NCI-H1436 (cell line): ENCODE data around the gene DHRS7.
A peak's percentile ranks its signal among the peaks of the same experiment; 100 is the strongest.

ENCODE experiments used
- DNase-seq: peaks from one replicate; lab custom pipeline; 2025; lab: John Stamatoyannopoulos, UW

DHRS7 gene, protein sequence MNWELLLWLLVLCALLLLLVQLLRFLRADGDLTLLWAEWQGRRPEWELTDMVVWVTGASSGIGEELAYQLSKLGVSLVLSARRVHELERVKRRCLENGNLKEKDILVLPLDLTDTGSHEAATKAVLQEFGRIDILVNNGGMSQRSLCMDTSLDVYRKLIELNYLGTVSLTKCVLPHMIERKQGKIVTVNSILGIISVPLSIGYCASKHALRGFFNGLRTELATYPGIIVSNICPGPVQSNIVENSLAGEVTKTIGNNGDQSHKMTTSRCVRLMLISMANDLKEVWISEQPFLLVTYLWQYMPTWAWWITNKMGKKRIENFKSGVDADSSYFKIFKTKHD

DNA sequence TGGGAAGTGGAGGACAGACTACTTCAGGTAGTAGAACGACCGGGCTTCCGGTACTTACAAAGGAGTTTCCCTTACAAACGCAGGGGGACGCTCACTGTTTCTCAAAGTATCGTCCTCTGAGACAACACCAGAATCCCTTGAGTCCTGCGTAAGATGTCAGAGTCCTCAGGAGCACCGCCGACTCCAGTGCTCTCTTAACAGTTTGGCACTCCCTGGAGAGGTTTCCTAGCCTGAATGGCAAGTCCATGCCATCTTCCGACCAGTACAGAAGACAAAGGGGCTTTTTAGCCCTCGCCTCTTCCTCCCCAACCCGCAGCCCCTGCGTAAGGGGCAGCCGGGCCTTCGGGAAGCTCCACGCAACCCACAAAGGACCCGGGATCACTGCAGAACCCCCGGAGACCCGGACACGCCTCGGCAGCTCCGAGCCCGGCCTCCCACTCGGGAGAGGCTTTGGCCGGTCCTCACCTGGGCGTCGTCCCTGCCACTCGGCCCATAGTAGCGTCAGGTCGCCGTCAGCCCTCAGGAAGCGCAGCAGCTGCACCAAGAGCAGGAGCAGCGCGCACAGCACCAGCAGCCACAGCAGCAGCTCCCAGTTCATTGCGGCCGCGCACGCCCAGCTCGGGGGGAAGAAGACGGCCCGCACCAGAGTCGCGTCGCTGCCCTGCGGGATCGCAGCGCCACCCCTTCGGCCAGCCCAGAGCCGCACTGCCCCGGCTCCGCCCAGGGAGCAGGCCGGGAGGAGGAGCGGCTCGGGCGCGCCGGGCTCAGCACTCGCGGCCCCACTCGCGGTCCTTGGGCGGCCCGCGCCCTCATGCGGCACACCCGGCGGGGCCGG is at the start of gene DHRS7:
Gene DHRS7, minus strand, starts transcription at position 687 of the 835 bp plus-strand sequence. Its CDS starts 89 bp downstream, at position 598.
- DNase-seq = peak; percentile 54

DNA sequence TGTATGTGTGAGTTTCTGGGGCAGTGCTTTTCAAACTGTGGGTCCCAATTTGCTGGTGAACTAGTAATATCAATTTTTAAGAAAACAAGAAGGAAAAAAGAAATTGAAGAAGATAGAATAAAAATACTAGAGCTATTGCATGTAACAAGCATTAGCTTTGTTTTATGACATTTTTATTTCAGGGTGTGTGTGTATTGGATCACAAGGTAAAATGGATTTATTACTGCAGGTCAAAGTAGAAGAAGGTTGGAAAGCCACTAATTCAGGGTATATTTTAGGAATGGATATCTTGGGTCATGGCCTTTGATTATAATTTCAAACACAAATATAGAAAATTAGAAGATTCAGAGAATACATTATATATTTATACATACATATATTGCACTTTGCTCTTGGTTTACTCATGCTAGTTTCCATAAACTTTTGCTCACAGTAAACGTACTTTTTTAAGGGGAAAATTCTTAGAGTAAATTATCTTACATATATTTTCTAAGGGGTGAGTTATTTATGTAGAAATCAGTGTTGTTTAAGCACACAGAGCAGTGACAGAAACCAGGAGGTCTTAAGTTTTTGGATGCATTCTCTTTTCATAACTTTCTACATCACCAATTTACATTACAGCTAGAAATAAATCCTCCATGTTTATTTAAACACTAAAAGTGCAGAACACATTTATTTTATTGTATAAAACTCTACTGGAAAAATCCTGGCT is 49.4 kb upstream of the DHRS7 start:
- no peak for DNase-seq

DNA sequence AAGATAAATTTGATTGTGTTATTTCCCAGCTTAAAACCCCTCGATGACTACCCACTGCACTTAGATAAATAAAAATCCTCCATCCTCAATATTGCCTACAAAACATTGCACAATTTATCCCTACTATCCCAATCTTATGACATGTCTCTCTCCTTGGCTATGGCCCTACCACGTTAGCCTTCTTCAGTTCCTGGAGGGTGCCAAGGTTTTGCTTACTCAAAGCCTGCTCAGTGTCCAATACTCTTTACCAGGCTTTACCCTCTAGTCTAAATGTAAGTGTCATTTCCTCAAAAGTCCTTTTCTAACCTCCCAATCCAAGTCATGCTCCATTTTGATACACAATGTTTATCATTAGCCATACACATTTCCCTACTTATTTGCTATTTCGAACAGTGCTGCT is 48.8 kb upstream of the DHRS7 start:
- no peak for DNase-seq

DNA sequence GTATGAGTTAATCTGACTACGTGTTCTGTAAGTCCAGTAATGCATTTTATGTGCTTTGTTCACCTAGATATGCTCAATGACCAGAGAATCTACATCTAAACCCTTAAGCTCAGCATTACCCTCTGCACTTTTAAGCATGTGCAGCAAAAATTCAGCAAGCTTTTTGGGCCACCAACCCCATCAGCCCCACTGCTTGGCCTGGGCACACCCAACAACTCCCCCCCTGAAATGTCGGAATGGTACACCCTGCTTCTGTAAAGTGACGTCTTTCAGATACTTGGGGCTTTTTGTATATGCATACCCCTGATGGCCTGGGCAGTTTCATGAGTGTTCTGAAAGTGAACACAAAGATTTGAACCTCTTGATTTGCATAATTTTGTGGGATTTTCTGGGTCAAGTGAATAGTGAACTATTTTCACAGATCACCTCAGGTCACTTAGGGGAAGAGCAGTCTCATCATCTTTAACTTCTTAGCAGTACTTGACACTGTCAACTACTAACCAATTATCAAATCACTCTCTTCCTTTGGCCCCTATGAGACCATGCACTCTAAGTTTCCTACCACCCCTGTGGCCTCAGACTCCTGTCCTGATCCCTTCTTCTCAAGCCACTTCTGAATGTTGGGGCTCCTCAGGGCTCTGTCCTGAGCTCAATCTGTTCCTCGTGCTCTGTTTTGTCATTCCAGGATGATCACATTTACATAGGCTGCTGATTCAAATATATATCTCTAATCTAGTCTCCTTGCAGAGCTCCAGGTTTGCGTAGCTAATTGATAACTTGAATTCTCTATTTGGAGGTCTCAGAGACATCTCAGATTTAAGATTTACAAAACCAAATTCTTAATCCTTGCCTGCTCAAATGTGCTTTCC is 47.5 kb upstream of the DHRS7 start:
- DNase-seq = no peak

DNA sequence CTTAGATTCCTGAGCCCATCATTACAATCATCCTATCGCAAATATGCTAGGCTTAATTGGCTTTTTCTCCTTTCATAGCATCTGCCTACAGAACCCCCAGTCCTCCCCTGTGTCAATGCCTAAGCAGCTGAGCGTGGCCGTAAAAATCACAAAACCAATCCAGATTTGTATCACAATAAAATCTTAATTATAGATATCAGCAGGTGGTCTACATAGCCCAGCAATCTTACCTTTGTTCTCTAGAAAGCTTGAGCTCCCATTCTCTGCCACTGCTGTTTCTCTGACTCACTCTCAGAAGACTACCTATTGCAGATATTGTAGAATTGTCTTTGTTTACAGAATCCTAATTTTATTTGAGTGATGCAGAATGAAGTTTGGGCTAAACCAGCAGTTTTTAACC is 46.0 kb upstream of the DHRS7 start:
- peak; percentile 3 for DNase-seq

DNA sequence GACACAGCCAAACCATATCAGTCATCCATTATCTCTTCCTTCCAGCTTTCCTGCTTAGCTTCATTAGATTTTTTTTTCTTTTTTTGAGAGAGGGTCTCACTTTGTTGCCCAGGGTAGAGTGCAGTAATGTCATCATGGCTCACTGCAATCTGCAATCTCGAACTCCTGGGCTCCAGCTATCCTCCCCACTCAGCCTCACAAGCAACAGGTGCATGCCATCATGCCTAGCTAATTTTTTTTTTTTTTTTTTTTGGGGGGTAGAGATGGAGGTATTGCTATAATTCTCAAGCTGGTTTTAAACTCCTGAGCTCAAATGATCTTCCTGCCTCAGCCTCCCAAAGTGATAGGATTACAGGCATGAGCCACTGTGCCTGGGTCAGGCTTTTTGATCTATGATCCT is 45.5 kb upstream of the DHRS7 start:
- no peak for DNase-seq

DNA sequence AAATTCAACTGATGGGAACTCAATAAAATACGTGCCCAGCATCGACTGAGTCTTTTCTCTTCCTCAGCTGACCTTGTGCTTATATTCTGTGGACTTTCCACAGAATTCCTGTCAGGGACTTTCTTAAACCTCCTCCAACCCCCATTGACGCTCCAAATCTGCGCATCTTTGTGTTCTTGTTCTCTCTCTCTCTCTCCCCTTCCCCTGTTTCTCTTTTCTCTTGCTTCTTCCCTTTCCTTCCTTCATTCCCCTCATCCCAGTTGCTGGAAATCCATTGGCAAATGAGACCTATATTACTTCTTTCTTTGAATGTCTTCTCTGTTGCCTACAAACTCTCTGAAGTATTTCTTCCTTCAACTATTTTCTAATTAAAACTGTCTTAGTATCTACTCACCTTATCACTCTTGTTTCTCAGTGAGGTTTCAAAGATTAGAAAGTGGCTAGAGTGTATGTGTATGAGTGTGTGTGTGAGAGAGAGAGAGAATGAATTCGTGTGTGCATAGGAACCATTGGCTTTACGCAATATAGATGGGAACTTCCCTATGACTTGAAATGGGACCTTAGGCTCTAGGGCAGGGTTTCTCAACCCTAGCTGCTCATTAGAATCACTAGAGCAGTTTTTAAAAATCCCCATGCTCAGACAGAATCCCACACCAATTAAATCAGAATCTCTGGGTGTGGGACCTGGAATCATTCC is 41.8 kb upstream of the DHRS7 start:
- no peak for DNase-seq

DNA sequence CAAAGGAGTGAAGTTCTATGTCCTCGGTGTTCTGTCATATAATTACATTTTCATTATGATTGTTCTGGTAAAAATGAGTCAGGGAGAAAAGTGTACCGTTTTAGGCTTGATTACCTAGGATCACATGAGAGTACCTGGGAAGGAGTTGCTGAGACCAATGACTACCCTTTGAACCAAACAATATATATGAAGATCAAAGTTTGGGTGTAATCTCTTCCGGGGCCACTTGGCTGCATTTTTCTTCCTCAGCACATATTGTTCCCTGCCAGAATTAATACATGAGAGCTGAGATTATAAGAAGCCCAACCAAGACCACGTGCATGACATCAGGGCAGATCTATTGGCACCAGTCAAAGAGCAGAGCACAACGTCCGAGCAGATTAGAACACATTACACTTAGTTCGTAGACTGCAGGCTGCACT is 41.1 kb upstream of the DHRS7 start:
- no peak for DNase-seq

DNA sequence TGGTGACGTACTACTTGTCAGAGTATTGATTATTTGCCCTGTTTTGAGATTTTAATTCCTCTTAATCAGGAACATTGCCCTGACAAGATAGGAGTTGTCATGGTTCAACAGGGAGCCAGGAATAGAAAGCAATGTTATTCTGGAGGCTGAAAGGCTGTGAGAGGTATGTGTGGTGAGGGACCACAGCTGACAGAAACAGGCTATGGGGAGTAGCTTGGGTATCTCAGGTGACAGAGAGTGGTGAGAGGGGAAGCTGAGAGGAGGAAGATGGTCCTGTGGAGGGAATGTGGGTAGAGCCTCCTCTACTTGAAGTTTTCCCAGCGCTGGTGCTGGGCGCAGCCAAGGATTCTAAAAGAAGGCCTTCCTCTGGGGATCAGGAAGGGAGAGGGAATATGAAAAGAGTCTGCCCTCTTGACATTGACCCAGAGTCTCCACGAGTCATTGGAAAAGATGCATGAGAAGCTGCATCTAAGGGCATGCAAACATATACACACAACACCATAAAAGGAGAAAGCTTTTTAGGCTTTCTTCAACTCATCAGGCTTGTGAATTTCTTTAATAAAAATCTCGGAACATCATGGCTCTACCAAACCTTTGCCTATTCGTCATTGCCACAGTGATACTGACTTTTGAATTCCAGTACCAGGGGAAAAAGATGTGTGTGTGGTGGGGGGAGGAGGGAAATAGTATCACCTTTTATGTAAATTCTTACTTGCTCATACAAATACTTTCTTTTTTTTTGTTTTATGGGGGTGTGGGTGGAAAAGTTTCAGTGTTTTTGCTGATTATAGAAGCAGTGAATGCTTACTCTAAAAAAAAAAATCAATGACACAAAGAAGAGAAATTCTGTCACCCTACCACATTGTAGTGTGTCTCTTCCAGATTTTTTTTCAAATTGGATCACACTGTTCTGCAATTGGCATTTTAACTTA is 39.9 kb upstream of the DHRS7 start:
- DNase-seq = no peak

DNA sequence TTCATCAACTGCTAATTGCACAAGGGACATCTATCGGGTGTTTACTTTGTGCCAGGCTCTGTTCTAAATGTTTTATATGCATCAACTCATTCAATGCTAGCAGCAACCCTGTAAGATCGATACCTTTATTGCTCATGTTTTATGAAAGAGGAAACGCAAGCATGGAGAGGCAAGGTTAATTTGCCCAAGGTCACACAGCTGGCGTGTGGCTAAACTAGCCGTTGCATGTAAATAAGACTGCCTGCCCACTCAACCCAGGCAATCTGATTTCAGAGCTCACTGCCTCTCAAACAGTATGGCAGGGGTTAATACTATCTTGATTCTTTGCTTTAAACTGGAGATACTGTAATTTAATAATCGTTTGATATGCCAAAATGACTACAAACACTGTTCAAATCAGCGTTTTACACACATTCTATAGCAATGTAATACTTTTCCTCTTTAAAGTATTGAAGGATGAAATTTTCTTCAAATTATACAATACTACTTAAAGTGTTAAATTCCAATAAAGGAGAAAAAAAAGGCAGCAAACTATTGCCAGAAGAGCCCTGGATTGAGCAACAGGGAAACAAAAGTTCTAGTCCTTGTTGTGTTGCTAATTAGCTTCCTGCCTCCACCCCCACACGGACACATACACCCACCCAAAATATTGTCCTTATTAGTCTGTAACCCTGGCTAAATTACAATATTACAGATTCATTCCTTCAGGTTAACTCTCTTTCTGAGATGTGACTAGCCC is 39.1 kb upstream of the DHRS7 start:
- DNase-seq = no peak

DNA sequence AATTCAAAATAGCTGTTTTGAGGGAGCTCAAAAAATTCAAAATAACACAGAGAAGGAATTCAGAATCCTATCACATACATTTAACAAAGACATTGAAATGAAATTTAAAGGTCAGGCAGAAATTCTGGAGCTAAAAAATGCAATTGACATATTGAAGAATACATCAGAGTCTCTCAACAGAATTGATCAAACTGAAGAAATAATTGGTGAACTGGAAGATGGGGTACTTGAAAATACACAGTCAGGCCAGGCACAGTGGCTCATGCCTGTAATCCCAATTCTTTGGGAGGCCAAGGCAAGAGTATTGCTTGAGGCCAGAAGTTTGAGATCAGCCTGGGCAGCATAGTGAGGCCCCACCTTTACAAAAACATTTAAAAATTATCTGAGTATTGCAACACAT is 34.1 kb upstream of the DHRS7 start:
- DNase-seq = no peak

DNA sequence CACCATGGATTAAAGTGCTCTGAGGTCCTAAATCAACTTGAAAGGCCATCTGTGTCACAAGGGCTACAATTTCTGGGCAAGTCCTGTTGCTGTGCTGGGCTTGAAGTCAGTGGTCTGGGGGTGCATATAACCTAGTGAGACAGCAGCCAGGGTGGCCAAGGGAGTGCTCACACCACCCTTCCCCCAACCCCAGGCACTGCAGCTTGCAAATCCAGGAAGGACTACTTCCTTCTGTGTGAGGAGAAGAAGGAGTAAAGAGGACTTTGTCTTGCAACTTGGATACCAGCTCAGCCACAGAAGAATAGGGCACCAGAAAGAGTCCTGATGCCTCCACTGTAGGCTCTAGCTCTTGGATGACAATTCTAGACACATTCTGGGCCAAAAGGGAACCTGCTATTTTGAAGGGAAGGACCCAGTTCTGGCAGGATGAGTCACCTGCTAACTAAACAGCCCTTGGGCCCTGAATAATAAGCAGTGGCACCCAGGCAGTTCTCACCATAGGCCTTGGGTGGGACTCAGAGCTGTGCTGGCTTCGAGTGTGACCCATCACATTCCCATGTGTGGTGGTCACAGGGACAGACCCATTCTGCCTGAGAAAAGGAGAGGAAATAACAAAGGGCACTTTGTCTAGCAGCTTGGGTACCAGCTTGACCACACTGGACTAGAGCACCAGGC is 32.6 kb upstream of the DHRS7 start:
- DNase-seq = no peak

DNA sequence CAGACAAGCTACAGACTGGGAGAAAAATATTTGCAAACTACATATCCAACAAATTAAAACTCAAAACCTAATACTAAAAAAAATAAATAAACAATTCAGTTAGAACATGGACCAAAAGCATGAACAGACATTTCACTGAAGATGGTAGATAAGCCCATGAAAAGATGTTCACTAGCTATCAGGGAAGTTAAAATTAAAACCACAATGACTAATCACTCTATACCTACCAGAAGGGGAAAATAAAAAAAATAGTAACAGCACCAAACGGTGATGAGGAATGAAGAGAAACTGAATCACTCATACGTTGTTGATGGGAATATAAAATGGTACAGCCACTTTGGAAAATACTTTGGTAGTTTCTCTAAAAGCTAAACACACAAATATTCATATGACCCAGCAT is 31.1 kb upstream of the DHRS7 start:
- no peak for DNase-seq

DNA sequence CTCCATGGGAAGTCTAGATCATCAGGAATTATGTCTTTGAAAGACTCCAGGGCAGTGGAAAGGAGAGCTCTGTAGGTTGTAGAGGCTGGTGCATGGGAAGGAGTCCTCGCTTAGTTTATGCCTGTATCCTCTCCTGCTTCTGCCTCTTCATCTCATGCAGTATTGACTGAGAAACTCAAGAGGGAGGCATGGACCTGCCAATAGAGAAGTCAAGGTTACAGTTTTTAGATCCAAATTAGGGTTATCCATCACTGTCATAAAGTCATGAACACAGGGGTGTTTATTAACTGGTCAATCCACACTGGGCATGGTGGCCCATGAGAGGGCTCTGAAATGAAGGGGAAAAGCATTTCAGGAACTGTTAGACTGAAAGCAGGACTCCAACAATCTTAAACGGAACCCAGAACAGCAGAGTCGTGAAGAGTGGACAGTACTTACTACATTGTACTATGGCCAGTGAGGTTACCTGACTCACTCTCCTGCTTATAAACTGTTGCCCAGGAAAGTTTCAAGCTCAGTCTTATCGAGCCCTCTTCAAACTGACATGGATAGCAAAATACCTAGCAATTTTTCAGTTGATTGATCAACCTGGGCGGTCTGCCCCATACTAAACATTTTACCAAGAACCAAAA is 30.1 kb upstream of the DHRS7 start:
- DNase-seq = no peak

DNA sequence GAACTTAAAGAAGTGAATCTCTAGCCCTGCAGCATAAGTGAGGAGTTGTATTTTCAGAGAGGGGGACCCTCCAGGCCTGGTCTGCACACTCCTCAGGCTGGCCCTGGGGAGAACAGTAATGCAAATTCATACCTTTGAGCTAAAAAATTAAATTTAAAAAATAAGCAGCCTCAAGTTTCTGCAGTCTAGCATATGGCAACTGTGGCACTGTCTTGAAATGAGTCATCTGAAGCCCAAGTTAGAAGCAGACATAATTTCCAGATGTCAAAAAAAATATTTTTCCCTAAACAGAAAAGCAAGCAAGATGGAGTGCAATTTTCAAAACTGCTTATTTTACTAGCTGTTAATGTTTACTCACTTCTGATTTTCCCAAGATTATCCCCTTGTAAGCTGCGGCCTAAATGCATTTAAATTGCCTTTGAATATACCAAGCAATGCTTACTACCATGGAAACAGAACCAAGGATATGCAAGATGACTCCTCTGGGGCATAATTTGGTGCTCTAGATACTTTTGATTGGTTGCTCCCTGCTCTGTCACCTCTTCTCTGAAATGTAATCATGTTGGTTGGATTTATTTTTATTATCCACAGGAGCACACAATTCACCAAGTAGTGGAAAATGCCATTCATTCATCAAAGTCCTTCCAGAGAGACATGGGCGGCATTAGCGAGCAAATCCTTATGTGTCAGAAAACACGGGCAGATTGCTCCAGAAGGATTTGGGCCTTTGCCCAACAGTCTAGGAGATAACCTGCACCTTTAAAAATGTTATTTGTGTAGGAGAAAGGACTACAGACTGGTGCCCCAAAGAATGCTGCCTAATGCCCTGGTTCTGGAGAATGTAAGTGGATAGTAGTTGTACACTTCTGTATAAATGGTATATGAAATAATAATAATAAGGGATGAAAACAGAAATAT is 25.0 kb upstream of the DHRS7 start:
- peak; percentile 55 for DNase-seq

DNA sequence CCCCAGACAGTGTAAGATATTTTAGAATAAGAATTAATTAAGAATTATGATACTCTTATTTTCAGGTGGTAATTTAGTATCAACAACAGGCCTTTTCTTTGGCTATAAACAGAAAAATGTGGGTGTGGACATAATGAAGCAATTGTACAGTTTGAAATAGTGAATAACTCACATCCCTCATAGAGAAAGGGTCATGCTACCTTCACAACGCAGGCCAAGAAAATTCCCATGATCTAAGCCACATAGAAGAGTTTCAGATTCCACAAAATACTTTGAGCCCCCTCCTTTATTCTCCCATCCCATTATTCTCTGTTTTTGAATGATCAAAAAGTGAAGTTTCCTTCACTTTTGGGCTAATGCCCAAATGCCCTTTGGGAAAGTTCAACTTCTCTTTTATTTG is 23.5 kb upstream of the DHRS7 start:
- DNase-seq = no peak

DNA sequence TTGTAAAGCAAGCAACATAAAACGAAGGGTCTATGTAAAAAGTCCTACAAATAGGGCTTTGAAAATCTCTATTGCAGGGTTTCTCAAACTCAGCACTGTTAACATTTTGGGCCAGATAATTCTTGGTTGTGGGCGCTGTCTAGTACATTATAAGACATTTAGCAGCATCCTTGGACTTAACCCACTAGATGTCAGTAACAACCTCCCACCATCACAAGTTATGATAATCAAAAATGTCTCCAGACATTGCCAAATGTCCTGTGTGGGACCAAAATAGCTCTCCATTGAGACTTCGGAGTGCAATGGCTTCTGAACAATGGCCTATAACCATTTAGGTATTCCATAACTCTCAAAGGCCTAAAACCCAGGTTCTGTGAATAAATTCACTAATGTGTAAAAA is 22.9 kb upstream of the DHRS7 start:
- no peak for DNase-seq
